DMS153 treated with DMSO at 0.1 percent for 48 hours (cell line): ENCODE measurements around the gene GRAMD1C.
"Not testable (repeated sequence)": the region's sequence is repeated elsewhere in the genome, so short reads cannot be mapped to it uniquely, and the experiment has no call there.

Experiments
- DNase-seq: peaks from one replicate; lab custom pipeline; 2025; ENCODE audit not compliant: unreplicated experiment; lab: John Stamatoyannopoulos, UW

Gene GRAMD1C

DNA sequence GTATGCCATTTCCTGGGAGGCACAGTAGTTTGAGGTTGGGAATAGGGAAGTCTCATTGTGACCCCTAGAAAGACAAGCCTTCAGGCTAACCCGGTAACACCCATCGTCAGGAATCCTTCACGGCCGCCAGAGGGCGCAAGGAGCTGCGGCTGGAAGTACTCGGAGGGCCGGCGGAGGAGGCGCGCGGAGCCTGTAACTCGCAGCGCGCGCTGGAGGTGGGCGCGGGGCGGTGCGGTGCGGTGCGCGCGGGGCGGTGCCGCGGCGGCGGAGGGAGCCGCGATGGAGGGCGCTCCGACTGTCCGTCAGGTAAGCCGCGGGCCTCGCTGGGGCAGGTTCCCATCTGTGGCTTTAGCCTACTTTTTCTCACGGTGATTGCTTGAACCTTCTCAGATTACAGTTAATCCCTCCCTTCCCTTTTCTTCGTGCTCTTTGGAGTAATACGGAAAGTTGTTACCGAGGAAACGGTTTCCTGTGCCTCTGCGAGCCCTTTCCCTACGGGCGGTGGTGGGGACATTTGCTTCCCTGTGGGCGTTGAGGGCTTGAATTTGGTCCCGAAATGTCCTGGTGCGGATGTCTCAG is at the start of gene GRAMD1C:
Gene GRAMD1C, plus strand, starts transcription at position 158 of the 579 bp plus-strand sequence. Its CDS starts 122 bp downstream, at position 280.
- peak; percentile 85 for DNase-seq

GRCh38 chr3:113791381-113791780 is 47.2 kb upstream of the GRAMD1C start:
- DNase-seq, result no peak

- DNase-seq, result no peak
These were observed 44.1 kb upstream of the GRAMD1C start for GRCh38 chr3:113794526-113794925.

DNA sequence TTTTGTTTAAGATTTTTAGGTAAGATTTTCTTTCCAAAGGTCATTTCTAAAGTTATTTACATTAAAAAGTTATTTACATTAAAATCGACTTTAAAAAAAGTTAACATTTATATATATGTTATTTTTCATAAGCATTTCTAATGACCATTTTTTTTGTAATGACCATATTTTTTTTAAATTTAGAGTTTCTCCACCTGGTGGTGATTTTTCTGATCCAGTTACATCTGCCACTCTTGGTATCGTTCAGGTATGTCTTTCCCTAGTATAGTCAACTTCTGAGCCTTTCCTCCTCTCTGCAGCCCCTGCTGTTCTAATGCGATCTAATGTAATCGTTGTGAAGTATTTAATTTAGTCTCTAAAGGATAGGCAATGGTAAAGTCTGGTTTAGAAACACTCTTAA is 42.9 kb upstream of the GRAMD1C start:
- no peak for DNase-seq

- no peak for DNase-seq
These were observed 35.7 kb upstream of the GRAMD1C start for GRCh38 chr3:113802795-113803455.

DNA sequence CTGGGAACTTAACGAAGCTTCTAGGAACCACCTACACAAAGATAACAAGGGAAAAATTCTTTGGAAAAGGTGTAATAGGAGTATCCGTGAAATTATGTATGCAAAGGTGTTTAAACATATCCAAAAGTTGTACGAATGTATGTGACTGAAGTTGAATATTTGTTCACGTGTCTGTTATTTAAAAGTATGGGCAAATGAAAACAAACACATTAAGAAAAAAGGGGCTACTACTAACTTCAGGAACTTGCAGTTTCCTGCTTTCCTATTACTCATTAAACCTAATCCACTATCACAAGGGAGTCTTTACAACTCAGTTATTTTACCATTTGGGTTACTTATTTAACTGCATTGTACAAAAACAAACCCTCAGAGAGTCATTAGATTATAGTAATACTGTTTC is 33.9 kb upstream of the GRAMD1C start:
- DNase-seq, result no peak

DNA sequence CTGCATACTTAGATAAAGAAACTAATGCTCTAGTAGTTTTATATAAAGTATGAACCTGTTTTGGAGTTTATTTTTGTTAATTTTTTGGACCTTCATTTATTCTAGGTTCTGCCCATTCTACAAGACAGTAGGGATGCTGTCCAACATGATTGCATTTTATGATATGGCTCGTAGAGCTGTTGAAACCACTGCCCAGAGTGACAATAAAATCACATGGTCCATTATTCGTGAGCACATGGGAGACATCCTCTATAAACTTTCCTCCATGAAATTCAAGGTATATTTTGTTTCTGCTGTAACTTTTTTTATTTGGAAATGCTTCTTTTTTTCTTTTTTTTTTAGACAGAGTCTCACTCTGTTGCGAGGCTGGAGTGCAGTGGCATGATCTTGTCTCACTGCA is 33.3 kb upstream of the GRAMD1C start:
- no peak for DNase-seq

GRCh38 chr3:113812854-113813253 is 25.7 kb upstream of the GRAMD1C start:
- DNase-seq, result no peak

- no peak for DNase-seq
These were observed 18.7 kb upstream of the GRAMD1C start for GRCh38 chr3:113819866-113820265.

DNA sequence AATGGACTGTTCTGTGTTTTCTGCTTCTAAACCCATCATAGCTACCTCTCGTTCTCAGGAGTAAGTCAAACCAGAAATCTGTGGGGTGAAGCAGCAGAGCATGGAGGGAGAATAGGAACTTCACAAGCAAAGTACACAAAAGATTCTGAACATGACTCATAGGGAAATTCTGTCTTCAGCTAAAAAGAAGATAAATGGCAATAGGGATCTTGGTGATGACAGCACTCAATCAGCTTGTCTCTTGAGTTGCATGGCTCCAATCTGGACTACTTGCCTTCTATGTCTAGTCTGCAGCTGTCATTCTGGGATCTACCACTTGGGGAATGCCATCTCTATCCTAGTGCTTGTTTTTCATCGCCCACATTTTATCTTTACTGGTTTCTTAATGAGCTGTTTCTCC is 13.5 kb upstream of the GRAMD1C start:
- no peak for DNase-seq

DNA sequence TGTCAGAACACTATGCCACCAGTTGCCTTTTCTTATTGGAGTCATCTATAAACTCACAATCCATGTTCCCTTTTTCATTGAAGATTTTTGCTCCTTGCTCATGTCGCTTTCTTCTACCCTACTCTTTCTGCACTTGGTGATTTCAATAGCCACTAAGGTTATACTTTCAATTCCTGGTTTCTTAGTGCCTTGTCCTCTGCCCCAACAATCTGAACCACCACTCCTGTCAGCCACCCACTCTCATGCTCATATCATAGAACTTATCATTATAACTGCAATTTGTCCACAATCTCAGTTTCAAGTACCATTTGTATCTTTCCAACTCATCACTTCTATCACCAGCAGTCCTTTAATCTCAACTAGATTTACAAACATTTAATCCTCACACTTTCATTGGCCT is 10.0 kb upstream of the GRAMD1C start:
- DNase-seq, result no peak

DNA sequence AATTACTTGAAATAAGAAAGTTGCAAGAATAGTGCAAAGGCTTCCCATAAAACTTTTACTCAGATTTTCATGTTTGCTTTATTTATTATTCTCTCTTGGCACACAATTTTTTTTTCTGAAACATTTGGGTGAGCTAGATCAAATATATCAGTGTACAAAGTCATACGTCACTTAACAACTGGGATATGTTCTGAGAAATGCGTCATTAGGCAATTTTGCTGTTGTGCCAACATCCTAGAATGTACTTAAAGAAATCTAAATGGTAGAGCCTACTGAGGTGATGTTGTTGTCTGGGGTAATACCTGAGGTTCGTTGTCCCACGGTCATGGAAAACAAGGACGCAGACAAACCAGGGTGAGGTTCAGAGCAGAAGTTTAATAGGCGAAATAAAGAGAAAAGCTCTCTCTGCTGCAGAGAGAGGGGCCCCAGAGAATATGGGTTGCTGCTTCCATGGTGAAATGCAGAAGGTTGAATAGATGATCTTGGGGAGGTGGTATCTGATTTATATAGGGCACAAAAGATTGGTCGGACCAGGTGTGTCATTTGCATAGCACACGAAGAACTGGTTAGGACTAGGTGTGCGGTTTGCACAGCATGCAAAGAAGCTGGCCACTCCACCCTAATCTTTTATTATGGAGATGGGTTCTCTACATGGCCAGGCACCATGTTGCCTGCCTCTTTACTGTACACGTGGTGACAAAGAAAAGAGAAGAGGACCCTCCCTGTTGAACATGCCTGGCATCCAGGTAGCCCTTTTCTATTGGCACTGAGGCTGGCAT is 8.8 kb upstream of the GRAMD1C start:
- DNase-seq, result no peak

GRCh38 chr3:113831103-113831355 is 7.6 kb upstream of the GRAMD1C start:
- no peak for DNase-seq

DNA sequence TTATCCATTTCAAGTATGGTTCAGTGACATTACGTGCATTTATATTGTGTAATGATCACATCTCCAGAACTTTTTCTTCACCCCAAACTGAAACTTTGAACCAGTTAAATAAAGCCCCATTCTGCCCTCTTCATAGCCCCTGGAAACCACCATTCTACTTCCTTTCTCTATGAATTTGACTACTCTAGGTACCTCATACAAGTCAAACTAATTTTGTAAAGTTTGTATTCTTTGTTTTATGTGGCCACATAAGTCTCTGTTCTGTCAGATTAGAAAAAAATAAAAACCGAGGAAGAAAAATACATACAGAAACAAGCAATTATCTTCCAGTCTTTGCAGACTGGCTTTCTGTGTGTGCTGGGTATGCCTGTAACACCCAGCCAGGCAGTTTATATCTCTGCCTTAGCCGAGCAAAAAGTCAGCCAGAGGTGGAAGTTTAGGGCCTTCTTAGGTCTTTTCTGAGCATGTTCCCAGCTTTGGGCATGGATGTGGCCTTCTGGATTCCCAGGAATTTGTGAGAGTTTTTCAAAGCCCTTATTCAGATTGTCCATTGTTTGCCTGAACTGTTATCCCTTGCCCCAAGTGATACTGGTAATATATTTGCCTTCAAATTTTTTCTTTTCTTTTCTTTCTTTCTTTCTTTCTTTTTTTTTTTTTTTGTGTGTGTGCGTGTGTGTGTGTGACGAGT is 6.0 kb upstream of the GRAMD1C start:
- no peak for DNase-seq

DNA sequence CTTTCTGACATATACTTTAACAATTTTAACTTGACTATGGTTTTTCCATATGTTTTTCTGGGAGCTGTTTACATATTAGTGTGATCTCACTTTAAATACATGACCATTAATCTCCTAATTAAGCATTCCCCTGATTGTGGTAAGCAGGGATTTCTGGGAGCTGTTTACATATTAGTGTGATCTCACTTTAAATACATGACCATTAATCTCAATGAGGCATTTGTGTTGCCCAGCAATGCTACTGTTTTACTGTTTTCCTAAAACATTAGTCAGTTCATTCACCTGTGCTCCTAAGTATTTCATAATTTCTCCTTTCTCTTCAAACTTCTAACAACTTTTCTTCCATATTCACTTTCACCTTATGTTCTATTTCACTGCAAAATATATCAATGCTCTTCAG is 3.6 kb upstream of the GRAMD1C start:
- DNase-seq, result no peak

DNA sequence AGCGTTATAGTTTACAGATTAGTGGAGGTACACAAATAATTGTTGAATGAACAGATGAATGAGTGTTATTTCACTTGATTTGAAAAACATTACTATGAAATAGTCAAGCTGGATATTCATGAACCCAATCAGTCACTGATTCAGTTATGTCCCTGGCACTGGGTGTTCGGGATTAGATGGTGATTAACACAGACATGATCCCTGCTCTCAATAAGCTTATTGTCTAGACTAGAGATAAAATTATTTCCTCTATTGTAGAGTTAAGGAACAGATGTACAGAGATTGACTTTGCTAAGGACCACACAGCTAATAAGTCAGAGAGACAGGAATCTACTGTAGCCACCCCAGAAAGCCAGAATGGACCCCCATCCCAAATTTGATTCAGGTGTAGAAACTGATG is 963 bp downstream of the GRAMD1C start:
- DNase-seq, result no peak

DNA sequence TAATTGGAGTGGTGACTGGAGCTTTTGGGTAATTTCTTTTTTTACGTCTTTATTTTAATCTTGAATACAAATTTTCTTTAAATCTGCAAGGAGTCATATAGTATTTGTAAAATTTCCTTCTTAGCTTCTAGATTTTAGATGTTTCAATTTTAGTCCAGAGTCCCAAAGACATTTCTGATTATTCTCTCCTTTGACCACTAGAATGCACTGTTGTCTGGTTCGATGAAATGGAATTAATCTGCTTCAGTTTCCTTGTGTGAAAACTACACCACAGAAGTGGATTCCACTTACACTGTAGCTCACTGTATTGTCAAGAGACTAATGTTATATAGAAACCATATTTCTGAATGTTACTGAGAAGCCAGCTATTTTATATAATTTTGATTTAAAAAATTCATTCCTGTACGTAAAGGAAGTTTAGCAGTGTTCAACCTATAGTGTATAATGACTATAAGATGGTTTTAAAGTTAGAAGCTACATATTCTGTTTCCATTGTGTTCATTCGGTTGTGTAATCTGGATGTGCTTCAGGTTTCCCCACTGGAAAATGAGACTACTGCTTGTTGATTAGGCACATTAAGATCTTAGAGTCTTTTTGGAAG is 6.1 kb downstream of the GRAMD1C start:
- peak; percentile 41 for DNase-seq

DNA sequence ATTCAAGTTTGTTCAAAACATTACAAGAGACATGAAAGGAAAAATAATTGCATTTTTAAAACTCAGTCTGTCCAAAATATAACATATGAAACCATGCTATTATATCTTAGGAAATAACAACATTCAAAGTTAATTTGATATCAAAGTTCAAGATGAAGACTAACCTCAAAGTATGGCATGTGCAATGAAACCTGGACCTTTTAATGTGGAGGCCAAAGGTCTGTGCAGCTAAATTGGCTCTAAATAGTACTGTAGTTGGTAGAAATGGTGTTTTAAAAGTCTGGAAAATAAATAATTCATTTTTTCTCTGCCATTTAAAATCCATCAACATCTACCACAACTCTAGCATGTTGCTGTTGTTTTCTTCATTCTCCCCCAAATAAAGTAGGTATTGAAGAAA is 8.7 kb downstream of the GRAMD1C start:
- no peak for DNase-seq

GRCh38 chr3:113847664-113848461 is 9.3 kb downstream of the GRAMD1C start:
- no peak for DNase-seq

- DNase-seq, result not testable (repeated sequence)
These were observed 10.5 kb downstream of the GRAMD1C start for GRCh38 chr3:113849071-113849470.

GRCh38 chr3:113849841-113850240 is 11.3 kb downstream of the GRAMD1C start:
- DNase-seq, result not testable (repeated sequence)
